ENCODE measurements around the gene HOXC13. TPM values are rescaled to one million over a fixed set of nuclear protein-coding genes. Genes with fewer than 3 reads are reported as not detected.

Gene HOXC13
- total RNA-seq, 1 experiment from 2014 or later, result 0.09 TPM

- no peak for ATAC-seq
- Mint-ChIP-seq H3K9me3 (no peaks in the 10 kb centered on the region), H3K4me1 (peaks cover 23% of the 10 kb centered on the region), H3K27me3 (ENCODE audit: low read depth) (peaks cover 100% of the 10 kb centered on the region), H3K4me3 (no peak overlapping the region), H3K27ac (no peak overlapping the region), H3K36me3 (no peaks in the 10 kb centered on the region)
- POLR2A ChIA-PET, result no interaction called here
- CTCF ChIA-PET, result interaction anchor here (0.9 to 1.3 kb wide), 5 partner anchors 8 to 224 kb away, joined by 3 to 11 read pairs (median 4); partner anchors contain the start of gene HOXC10
- no peak for TF ChIP-seq AFF4 (CRISPR knock-in tag; IDR thresholded peaks at IDR 0.05; ENCODE audit: borderline replicate concordance)
- TF ChIP-seq JAZF1 (CRISPR knock-in tag; IDR thresholded peaks at IDR 0.05), result no peak
- TF ChIP-seq ZBTB43 (CRISPR knock-in tag; IDR thresholded peaks at IDR 0.05), result no peak
- TF ChIP-seq PRRX2 (CRISPR knock-in tag; IDR thresholded peaks at IDR 0.05), result no peak
- no peak for TF ChIP-seq GABPB1 (CRISPR knock-in tag; IDR thresholded peaks at IDR 0.05)
- no peak for TF ChIP-seq ZNF138 (CRISPR knock-in tag; conservative IDR thresholded peaks at IDR 0.05)
- no peak for TF ChIP-seq ELF4 (CRISPR knock-in tag; IDR thresholded peaks at IDR 0.05; ENCODE audit: low read depth)
- no peak for TF ChIP-seq ZNF232 (CRISPR knock-in tag; IDR thresholded peaks at IDR 0.05)
- no peak for TF ChIP-seq ESRRA (CRISPR knock-in tag; IDR thresholded peaks at IDR 0.05; ENCODE audit: borderline replicate concordance)
- TF ChIP-seq PRDM15 (CRISPR knock-in tag; IDR thresholded peaks at IDR 0.05), result no peak
- no peak for TF ChIP-seq FOXJ3 (CRISPR knock-in tag; IDR thresholded peaks at IDR 0.05; ENCODE audit: borderline replicate concordance)
- TF ChIP-seq ERG (CRISPR knock-in tag; IDR thresholded peaks at IDR 0.05), result no peak
- no peak for TF ChIP-seq TEAD4 (CRISPR knock-in tag; IDR thresholded peaks at IDR 0.05)
- TF ChIP-seq ZNF317 (CRISPR knock-in tag; IDR thresholded peaks at IDR 0.05; ENCODE audit: borderline replicate concordance, low read depth), result no peak
- no peak for TF ChIP-seq MXD4 (CRISPR knock-in tag; IDR thresholded peaks at IDR 0.05; ENCODE audit: borderline replicate concordance)
- DNase-seq (ENCODE audit: low spot score), result no peak
Measured at GRCh38 chr12:53976823-53977595, 38.4 kb downstream of the HOXC13 start.
